HL-60 (cell line): ENCODE measurements around the gene MAPT.

Experiments used
- CTCF ChIP-seq: IDR thresholded peaks from one replicate; pipeline ENCODE4 v1.5.1; 2011; ENCODE audit warnings: low read length, control low read depth, inconsistent platforms; ENCODE audit not compliant: insufficient read depth
- POLR2AphosphoS5 ChIP-seq: IDR thresholded peaks from 2 replicates; pipeline ENCODE4 v1.6.1; 2012; ENCODE audit warnings: low read depth
- REST ChIP-seq: IDR thresholded peaks from 2 replicates; pipeline ENCODE4 v1.6.1; 2012; ENCODE audit warnings: low read depth; ENCODE audit not compliant: insufficient replicate concordance

GRCh38 chr17:45844695-45845375, 49.5 kb upstream of the MAPT start, which contains the start of gene SPPL2C:
- TF ChIP-seq CTCF (no peak), POLR2AphosphoS5 (no peak), REST (no peak)
